CD4-positive, alpha-beta T cell treated with Interleukin-15 for 4 hours (primary cell): ENCODE data around the gene RUNX3.

Experiments used
- DNase-seq: peaks from one replicate; pipeline ENCODE4 v3.0.0-alpha.2; 2020; ENCODE audit warnings: low spot score

Gene RUNX3

DNA sequence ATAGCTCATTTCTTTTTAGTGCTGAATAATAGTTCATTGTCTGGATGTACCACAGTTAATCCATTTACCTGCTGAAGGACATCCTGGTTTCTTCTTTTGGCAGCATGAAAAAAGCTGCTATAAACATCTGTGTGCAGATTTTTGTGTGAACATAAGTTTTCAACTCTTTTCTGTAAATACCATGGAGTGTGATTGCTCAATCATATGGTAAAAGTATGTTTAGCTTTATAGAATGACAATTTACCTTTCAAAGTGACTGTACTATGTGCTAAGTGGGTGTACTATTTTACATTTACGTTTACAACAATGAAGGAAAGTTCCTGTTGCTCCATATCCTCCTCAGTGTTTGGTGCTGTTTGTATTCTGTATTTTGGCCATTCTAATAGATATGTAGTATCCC lies 49.0 kb downstream of the RUNX3 start:
- no peak for DNase-seq

DNA sequence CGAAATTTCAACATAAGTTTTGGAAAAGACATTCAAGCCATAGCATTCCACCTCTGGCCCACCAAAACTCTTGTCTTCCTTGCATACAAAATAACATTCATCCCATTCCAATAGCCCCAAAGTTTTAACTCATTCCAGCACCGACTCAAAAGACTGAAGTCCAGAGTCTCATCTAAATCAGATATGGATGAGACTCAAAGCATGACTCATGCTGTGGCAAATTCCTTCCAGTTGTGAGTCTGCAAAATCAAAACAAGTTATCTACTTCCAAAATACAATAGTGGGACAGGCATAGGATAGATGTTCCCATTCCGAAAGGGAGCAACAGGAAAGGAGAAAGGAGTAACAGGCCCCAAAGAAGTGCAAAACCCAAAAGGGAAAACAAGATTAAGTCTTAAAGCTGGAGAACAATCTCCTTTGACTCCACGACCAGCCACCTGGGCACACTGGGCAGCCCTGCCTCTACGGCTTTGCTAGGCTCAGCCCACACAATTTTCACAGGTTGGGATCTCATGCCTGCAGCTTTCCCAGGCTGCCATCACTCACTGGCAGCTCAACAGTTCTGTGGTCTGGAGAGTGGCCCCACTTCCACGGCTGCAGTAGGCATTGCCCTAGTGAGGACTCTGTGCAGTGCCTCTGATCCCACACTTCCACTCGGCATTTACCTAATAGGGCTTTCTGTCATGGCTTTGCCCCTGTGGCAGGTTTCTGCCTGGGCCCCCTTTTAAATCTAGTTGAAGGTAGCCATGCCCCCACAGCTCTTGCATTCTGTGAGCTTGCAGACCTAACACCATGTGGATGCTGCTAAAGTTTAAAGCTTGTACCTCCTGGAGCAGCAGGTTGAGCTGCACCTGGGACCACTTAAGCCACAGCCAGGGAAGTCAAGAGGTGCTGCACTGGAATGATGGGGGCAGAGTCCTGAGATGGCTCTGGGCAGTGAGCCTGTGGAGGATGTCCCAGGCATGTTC lies 51.0 kb downstream of the RUNX3 start:
- no peak for DNase-seq

DNA sequence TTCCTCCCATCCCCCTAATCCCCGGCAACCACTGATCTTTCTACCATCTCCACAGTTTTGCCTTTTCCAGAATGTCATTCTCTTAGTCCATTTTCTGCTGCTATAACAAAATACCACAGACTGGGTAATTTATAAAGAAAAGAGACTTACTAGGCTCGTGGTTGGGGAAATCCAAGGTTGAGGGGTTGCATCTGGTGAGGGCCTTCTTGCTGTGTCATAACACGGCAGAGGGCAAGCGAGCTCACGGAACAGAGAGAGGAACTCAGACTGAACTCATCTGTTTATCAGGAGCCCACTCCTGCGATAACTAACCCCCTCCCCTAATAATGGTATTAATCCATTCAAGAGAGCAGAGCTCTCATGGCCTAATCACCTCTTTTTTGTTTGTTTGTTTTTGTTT lies 52.0 kb downstream of the RUNX3 start:
- no peak for DNase-seq

DNA sequence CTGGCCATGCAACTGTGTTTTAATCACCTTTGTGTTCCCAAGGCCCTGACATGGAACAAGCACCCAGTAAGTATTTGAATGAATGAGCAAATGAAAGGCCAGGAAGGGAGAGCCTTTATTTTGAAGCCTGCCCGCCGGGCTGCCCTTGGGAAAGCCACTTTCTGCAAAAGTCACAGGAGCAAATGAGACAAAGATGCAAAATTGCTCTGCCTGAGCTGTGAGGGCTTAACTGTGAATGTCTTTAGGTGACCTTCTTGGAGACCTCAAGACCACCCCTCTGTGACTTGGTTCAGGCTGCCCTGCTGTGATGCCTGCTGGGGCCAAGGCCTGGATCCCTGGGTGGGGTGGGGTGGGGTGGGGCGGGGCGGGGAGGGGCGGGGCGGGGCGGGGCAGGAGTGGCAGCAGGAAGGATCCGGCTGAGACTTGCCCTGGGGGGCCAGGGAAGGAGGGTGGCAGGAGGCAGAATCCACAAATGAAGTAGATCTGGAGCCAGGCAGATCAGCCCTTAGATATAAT lies 54.0 kb downstream of the RUNX3 start:
- DNase-seq: no peak

DNA sequence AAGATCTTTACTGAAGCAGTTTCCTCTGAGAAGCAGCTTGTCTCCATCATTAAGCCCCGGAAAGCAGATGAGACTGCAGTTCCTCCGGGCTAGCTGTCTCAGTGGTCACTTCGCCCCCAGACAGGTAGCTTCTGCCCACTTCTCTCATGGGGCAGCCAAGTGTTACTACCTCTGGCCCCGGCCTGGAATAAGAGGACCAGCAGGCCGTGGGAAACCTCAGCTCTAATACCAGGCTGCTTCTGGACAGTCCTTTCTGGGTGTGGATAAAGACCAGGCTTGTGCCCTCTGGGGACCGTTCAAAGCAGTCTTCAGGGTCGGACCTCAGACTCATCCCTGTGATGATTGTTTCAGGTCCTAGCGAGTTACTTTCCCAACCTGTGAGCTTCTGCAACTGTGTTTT lies 54.8 kb downstream of the RUNX3 start:
- no peak for DNase-seq

DNA sequence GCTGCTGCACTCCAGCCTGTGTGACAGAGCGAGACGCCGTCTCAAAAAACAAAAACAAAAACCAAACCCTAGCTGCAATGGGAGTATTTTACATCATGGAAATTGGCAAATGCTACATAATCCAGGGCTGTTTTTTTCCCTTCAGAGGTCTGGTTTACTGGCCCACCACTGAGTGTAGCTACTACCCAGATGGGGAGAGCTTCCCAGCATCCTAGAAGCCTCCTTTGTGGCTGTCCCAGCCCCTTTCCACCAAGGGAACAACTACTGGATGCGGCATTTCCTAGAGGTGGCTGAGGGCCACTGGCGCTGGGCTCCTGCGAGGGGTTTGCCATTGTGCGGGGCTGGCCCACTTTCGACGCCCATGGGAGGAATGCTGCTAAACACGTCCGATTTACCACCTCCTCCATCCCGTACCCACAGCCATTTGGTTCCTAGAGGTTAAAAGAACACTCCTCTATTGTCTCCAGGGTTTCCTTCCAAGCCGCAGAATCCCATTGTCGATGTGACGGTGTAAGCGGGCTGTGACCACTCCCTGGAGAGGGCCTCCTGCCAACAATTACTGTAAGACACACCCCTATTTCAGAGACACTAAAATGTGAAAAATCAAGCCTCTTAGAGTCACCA lies 55.4 kb downstream of the RUNX3 start:
- DNase-seq: no peak

DNA sequence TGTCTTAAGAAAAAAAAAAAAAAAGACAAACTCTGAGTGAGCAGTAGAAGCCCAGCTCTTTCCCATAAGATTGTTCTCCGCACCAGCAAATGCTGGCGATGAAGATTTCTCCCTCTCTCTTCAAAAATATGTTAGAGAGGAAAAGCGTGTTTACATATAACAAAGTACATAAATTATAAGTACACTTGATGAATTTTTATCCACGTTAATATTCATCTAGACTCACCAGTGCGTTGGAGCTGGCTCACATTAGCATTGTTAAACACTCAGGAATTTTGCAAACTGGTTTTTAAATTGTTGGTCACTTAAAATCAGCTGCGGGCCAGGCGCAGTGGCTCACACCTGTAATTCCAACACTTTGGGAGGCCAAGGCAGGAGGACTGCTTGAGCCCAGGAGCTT lies 56.0 kb downstream of the RUNX3 start:
- no peak for DNase-seq

DNA sequence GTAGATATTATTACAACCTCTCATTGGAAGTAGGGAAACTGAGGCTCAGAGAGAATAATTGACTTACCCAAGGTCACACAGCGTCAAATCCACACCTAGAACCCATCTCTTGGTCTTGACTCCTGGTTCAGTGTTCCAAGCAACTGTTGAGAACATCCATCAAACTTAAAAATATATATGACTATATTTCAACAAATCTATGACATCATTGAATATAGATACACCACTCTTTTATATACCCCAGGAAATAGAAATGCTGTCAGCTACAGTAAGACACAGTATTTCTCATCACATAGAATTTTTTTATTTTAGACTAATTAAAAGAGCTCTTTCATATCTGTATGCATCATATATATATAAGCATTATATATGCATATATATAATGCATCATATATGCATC lies 56.9 kb downstream of the RUNX3 start:
- no peak for DNase-seq

DNA sequence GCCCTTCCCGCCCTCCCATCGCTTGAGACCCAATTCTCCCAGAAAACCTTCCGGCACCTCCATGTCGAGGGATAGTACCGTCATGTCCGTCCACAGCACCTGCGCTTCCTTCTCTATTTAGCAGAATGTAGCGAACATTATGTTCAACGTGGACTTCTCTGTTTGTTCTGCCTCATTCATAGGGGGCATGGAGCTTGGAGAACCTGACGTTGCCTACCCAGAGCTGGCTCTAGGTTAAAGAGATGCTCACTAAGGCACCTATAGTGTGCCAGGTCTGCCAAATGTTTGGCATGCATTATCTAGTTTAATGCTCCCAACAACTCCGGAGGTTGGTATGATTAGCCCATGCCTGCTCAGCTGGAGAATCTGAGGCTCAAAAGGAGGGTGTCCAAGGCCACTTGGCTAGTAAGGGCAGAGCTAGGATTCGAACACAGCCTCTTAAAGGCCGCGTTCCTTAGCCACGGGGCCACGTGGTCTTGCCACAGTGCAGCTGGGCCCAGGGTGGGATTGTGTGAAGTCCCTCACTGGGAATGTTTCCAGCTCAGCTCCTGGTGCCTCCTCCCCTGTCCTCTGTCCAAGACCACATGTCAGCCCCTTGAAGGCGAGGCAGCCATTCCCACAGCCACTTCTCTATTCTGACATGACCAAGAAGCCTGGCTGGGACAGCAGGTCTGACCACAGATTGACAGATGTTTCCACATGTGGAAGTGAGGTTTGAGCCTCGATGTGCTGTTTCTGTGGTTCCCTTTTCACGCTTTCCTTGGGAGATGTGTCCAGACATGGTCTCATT lies 57.8 kb downstream of the RUNX3 start:
- DNase-seq: no peak

DNA sequence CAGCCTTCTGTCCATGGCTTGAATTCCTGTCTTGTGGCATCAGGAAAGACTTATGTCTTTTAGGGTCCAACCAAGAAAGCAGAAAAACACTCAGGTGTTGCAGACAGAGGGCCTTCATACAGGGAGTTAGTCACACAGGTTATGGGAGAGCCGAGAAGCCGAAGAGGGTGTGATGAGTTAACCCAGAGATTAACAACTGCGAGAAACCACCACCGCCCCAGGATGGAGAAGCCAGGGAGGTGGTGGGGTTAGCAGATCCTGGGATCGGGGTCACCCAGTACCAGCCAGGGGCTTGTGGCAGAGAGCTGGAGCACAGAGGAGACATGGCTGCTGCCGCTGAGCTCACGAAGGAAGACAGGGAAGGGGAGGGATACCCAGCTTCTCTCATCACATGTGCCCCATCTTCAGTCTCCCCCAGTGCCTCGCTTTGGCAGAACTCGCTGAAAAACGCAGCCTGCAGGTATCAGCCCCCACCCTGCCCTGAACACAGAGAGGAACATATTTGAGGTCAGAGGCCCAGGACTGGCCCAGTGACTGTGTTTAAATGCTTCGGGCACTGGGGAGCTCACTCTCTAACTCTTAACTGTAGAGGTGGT lies 58.7 kb downstream of the RUNX3 start:
- no peak for DNase-seq

DNA sequence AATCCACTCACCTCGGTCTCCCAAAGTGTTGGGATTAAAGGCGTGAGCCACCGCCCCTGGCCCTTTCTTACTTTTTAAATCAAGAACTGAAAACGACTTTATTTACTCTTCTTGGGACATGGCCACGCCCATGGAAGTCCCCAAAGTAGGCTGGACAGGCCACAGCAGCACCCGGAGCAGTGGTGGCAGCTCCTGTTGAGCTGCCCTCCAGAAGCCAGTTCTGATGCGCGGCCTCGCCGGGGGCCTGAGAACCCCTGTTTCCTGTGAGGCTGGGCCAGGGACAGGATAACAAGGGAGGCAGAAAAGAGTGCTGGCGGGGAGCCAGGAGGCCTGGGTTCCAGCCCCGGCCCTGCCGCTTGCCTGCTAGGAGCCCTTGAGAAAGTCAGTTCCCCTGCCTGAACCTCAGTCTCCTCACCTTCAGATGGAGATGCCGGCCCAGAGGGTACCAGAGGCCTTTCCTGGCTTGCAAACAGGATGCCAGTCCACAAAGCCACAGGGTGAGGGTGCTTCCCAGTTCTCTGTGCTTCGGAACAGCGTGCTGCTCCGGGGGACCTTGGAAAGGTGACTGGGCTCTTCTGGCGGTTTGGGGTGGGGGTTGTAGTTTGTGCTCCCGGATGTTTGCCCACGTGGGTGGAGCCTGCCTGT lies 59.4 kb downstream of the RUNX3 start:
- DNase-seq: no peak

DNA sequence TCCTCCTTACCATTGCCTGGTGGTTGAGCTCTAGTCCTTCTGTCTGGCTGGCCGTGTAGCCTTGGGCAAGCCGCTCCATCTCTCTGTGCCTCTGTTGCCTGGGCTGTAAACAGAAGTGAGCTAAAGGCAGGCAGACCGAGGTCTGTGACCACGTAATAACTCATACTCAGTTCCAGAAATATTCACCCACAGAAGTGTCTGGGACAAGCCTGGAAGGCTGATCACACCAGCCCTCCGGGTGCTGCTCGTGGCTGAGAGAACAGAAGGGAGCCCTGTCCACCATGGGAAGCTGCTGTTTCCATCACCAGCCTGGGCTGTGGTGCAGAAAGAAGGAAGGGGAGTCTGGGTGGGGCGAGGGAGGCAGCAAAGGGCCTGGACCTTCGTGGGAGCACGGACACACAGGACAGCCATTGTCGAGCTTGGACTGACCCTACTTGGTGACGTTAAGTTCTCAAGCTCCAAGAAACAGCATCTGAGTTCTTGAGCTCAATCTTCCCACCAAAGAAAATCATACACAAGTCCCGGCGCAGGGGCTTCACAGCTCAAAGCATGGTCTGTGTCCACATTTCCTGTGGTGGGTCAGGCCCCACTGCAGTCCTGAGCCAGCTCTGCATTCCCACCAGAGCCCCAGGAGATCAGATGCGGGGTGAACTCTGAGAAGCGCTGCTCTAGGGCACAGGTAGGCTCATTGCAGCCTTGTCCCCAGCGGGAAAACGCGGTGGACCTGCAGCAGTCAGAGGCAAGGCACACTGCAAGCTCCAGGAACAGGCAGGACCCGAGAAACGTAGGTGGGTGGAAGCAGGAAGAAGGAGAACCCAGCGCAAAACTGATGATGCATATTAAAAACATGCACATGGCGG lies 61.8 kb downstream of the RUNX3 start:
- DNase-seq: no peak

DNA sequence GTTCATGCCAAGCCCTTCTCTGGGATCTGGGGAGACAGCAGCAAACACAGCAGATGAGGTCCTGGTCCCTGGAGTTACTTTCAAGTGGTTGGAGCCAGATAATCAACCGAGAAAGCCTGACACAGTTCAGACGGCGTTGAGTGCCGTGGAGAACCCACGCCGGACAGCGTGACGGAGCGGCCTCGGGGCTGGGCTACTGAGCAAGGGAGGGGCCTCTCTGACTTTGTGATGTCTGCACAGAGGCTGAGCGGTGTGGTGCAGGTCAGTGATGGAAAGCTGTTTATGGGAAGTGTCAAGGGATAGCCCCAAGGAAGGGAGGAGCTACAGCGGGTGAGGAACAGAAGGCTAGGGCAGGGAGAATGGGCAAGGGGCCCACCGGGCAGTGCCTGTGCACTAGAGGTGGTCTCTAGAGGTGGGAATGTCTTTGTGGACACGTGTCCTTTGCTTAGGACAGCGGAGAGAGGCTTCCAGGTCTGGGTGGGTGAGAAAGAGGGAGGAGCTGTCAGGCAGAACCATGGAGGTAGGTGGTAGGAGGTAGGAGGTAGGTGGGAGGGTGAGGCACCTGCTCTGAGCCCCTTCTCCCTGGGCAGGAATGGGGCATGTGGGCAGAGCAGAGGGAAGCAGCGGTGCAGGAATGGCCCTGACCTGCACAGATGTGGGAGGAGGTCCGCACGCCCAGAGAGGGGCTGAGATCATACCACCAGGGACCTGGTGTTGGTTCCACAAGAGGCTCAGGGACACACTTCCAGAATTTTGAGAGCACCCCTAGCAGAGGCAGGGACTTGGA lies 62.8 kb downstream of the RUNX3 start:
- DNase-seq: no peak

DNA sequence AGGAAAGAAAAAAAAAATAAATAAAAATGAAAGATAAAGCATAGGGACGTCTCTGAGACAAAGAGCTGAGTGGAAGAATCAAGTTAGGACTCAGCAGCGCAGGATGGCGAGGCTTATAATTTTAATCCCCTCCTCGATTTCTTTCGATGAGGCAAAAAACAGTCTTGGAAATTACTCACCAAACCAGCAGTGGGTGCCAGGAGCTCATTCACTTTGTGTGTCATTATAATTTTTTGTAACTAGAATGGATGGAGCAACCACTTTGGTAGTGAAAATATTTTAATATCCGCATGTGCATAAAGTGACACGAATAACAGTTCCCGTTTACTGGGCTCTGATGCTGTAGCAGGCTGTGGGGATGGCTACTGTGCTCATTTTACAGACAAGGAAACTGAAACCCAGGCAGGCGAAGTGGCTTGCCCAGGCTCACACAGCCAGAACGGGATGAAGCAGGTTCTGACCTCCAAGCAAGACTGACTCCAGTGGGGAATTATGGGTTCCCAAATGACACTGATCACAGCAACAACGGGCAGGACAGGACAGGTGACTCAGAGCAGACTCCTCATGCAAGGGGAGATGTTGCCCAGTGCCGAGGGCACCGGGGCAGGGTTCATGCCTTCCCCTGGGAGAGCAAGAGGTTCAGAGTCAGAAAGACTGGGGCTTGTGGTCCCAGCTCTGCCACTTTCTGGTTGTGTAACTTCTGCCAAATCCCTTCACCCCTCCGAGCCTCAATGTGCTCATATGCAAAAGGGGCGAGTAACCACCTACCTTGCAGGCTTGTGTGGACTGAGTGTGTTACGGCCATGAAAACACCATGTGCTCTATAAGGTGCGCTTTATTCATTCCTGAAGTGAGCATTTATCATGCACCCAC lies 63.6 kb downstream of the RUNX3 start:
- no peak for DNase-seq

DNA sequence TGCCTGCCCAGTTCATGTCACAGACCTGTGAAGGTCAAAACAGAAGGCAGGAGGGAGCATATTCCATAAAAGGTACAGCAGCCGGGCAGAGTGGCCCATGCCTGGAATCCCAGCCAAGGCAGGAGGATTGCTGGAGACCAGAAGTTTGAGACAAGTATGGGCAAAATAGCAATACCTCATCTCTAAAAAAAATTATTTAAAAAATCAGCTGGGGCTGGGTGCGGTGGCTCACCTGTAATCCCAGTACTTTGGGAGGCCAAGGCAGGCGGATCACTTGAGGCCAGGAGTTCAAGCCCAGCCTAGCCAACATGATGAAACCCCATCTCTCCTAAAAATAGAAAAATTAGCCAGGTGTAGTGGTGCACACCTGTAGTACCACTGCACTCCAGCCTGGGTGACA lies 64.5 kb downstream of the RUNX3 start:
- DNase-seq: no peak

DNA sequence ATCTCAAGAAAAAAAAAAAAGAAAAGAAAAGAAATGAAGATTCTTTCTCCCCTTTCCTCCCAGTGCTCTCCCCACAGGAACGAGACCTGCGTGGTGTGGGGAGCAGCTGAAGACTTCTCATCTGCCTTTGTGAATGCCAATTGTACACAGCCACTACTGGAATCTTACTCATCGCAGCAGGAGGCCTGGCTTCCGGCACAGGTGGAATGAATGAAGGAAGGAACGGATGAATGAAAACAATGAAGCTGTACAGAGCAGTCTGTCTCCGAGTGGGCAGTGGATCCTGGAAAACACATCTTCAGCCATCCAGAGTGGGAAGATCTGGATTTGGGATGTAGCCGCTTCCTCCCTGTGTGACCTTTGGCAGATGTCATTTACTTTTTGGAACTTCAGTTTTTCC lies 64.9 kb downstream of the RUNX3 start:
- DNase-seq: no peak

DNA sequence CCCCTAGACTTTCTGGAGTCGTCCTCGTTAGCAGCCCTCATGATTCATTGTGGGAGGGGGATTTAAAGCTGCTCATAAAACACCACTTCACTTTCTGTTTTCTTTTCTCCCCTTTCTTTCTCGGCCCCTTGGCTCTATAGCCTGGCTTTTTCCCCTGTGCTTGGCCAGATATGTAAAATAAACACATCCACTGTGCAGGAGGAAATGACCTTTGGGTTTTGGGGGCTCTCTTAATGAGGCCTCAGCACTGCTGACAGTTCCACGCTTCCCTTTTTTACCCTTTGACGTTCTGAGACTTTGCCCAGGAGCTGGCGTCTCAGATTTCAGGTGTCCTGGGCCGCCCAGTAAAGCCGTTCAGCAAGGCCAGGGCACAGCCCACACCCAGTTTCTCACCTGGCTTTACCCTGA lies 65.7 kb downstream of the RUNX3 start:
- DNase-seq: no peak

DNA sequence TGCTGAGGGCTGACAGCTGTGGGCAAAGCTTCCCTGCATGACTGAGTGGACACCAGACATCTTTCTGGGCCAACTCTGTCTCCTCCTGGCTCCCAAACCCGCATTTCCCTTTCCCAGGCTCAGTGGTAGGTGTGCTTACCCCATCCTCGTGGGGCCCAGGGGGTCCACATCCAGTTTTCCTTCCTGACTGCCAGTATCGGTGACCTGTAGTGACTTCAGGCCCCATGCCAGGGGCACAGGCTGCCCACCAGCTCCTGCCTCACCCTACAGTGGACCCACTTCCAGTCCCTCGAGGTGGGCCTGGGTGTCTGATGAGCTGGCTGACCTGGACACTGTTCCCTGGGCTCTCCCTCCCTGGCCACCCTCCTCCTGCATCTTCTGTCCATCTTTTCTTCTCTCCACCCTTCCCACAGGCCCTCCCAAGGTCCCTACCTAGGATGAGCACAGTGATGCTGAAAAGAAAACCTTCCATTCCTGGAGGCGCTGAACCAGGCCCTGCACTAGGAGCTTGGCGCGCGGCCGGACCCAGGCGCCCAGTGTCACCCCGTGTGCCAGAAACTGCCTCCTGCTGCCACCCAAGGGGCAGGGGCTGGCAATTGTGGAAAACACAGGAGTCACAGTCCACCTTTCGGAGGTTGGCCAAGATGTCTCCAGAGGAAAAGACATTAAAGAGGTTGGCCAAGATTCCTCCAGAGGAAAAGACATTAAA lies 67.1 kb downstream of the RUNX3 start:
- no peak for DNase-seq
